ENCODE measurements around the gene KEL.

KEL gene

GRCh38 chr7:142917447-142917846 is 44.7 kb downstream of the KEL start:
- DNase-seq (ENCODE audit: extremely low read depth, insufficient read length), result no peak
- H3K27me3 ChIP-seq (replicated peaks; ENCODE audit: control insufficient read depth, insufficient read depth, low read length), result peaks cover 1% of the 10 kb centered on the region; the same call in 1 of the 2 replicates
- no peak for TF ChIP-seq CTCF (IDR thresholded peaks at IDR 0.05; ENCODE audit: insufficient read depth, low read length, poor library complexity, severe bottlenecking)
- H3K4me3 ChIP-seq (replicated peaks; ENCODE audit: low read depth, low read length), result no peak overlapping the region
- no peaks in the 10 kb centered on the region for H3K36me3 ChIP-seq (ENCODE audit: control insufficient read depth, insufficient read depth, low read length)

- no peak for TF ChIP-seq CTCF (IDR thresholded peaks at IDR 0.05; ENCODE audit: insufficient read depth, low read length, poor library complexity, severe bottlenecking)
- Histone ChIP-seq H3K27me3 (replicated peaks; ENCODE audit: control insufficient read depth, insufficient read depth, low read length) (peaks cover 1% of the 10 kb centered on the region; the same call in 1 of the 2 replicates), H3K36me3 (ENCODE audit: control insufficient read depth, insufficient read depth, low read length) (no peaks in the 10 kb centered on the region), H3K4me3 (replicated peaks; ENCODE audit: low read depth, low read length) (no peak overlapping the region)
- DNase-seq (ENCODE audit: extremely low read depth, insufficient read length), result no peak
Observed at GRCh38 chr7:142916508-142916907, 45.7 kb downstream of the KEL start.

DNA sequence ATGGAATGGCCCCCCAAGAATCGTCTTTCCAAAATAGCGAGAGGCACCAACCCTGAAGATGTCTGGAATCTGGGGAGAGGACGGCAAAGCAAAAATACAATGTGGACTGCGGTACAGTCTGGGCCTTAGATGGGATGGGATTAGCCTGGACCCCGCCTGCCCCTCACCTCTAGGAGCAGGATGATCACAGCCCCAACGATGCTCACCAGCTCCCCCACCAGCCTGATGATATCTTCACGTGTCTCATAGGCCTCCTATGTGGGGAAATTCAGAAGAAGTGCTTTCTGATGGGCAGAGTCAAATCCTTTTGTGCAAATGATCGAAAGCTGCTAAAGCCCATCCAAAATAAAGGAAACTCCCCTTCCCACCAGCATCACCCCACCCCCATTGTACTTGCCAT is 46.8 kb downstream of the KEL start:
- Histone ChIP-seq H3K4me3 (replicated peaks; ENCODE audit: low read depth, low read length) (no peak overlapping the region), H3K27me3 (replicated peaks; ENCODE audit: control insufficient read depth, insufficient read depth, low read length) (peaks cover 1% of the 10 kb centered on the region; the same call in 1 of the 2 replicates), H3K36me3 (ENCODE audit: control insufficient read depth, insufficient read depth, low read length) (no peaks in the 10 kb centered on the region)
- DNase-seq (ENCODE audit: extremely low read depth, insufficient read length), result no peak
- TF ChIP-seq CTCF (IDR thresholded peaks at IDR 0.05; ENCODE audit: insufficient read depth, low read length, poor library complexity, severe bottlenecking), result no peak

DNA sequence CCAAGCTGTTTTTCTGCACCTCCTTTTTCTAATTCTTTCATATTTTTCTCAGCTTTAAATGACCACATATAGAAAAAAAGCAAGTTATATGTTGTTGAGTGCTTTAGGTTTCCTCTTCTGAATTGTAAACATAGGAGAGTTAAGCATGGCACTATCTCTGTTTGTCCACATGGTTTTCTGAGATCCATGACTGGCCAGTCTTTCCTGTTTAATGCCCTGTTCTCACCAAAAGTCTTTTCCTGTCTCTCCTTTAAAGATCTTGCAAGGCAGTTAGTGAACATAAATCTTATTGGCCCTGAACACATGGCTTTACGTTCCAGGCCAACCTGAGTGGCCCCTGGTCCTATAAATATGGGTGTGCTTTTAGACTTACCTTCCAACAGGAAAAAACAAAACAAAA is 48.0 kb downstream of the KEL start:
- Histone ChIP-seq H3K27me3 (replicated peaks; ENCODE audit: control insufficient read depth, insufficient read depth, low read length) (peaks cover 1% of the 10 kb centered on the region; the same call in 1 of the 2 replicates), H3K36me3 (ENCODE audit: control insufficient read depth, insufficient read depth, low read length) (no peaks in the 10 kb centered on the region), H3K4me3 (replicated peaks; ENCODE audit: low read depth, low read length) (no peak overlapping the region)
- TF ChIP-seq CTCF (IDR thresholded peaks at IDR 0.05; ENCODE audit: insufficient read depth, low read length, poor library complexity, severe bottlenecking), result no peak
- no peak for DNase-seq (ENCODE audit: extremely low read depth, insufficient read length)

GRCh38 chr7:142913566-142913965 is 48.6 kb downstream of the KEL start:
- H3K27me3 ChIP-seq (replicated peaks; ENCODE audit: control insufficient read depth, insufficient read depth, low read length), result no peaks in the 10 kb centered on the region; the same call in 1 of the 2 replicates
- no peaks in the 10 kb centered on the region for H3K36me3 ChIP-seq (ENCODE audit: control insufficient read depth, insufficient read depth, low read length)
- H3K4me3 ChIP-seq (replicated peaks; ENCODE audit: low read depth, low read length), result no peak overlapping the region
- no peak for DNase-seq (ENCODE audit: extremely low read depth, insufficient read length)
- no peak for TF ChIP-seq CTCF (IDR thresholded peaks at IDR 0.05; ENCODE audit: insufficient read depth, low read length, poor library complexity, severe bottlenecking)

- DNase-seq (ENCODE audit: extremely low read depth, insufficient read length), result no peak
- no peaks in the 10 kb centered on the region for H3K36me3 ChIP-seq (ENCODE audit: control insufficient read depth, insufficient read depth, low read length)
- H3K27me3 ChIP-seq (replicated peaks; ENCODE audit: control insufficient read depth, insufficient read depth, low read length), result no peaks in the 10 kb centered on the region; the same call in 1 of the 2 replicates
- H3K4me3 ChIP-seq (replicated peaks; ENCODE audit: low read depth, low read length), result no peak overlapping the region
- no peak for TF ChIP-seq CTCF (IDR thresholded peaks at IDR 0.05; ENCODE audit: insufficient read depth, low read length, poor library complexity, severe bottlenecking)
Observed at GRCh38 chr7:142913051-142913450, 49.1 kb downstream of the KEL start.

All from GM06990 (cell line).